ENCODE measurements around the gene ZMYM4.

GRCh38 chr1:35454176-35454575, 185.7 kb downstream of the ZMYM4 start:
- TF ChIP-seq CTCF (IDR thresholded peaks at IDR 0.05; ENCODE audit: low read depth, low read length, poor library complexity, severe bottlenecking) (no peak), EZH2phosphoT487 (IDR thresholded peaks at IDR 0.05; ENCODE audit: borderline replicate concordance, low read length) (no peak)
